Measurements from ENCODE around the gene CYRIA.

Gene CYRIA

GRCh38 chr2:16621316-16621715, 44.3 kb downstream of the CYRIA start:
- Histone ChIP-seq H3K4me3 (no peak overlapping the region), H3K27ac (no peak overlapping the region)
- TF ChIP-seq, protein P1, sequence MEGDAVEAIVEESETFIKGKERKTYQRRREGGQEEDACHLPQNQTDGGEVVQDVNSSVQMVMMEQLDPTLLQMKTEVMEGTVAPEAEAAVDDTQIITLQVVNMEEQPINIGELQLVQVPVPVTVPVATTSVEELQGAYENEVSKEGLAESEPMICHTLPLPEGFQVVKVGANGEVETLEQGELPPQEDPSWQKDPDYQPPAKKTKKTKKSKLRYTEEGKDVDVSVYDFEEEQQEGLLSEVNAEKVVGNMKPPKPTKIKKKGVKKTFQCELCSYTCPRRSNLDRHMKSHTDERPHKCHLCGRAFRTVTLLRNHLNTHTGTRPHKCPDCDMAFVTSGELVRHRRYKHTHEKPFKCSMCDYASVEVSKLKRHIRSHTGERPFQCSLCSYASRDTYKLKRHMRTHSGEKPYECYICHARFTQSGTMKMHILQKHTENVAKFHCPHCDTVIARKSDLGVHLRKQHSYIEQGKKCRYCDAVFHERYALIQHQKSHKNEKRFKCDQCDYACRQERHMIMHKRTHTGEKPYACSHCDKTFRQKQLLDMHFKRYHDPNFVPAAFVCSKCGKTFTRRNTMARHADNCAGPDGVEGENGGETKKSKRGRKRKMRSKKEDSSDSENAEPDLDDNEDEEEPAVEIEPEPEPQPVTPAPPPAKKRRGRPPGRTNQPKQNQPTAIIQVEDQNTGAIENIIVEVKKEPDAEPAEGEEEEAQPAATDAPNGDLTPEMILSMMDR (IDR thresholded peaks at IDR 0.05) = no peak
- DNase-seq (ENCODE audit: low spot score) = no peak

- Histone ChIP-seq H3K27ac (no peak overlapping the region), H3K4me3 (no peak overlapping the region)
- TF ChIP-seq, protein P1 (IDR thresholded peaks at IDR 0.05) = no peak
- no peak for DNase-seq (ENCODE audit: low spot score)
These were observed 45.0 kb downstream of the CYRIA start for GRCh38 chr2:16620590-16620989.

DNA sequence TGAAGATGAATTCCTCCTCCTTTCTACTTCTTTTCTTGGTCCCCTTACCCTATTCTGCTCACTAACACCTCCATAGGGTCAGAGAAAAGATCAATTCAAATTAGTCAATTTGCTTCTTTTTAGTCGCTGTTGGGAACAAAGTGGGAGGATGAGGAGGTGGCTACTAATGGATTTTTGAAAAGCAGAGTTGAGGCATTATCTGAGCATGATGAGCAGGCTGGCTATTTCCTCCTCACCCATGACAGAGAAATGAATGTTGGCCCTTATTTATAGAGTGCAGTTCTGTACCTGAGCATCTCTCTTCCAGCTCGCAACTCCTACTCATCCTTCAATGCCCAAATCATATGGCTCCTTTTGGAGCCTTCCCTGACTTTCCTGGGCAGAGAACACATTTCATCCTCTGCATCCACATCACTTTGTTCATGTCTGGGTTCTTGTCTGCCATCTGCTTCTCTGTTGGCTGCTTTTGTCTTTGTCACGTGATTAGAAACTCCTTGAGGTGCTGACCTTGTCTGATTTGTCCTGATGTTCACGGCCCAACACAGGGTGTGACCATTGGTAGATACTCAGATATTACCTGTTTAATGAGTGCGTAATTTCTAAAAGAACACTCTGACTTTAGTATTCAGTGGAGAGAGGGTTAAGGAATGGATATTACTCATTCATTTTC, 45.9 kb downstream of the CYRIA start:
- TF ChIP-seq, protein P1 (IDR thresholded peaks at IDR 0.05) = no peak
- Histone ChIP-seq H3K4me3 (no peak overlapping the region), H3K27ac (no peak overlapping the region)
- no peak for DNase-seq (ENCODE audit: low spot score)

- TF ChIP-seq, protein P1 (IDR thresholded peaks at IDR 0.05) = no peak
- Histone ChIP-seq H3K27ac (peak overlapping the region in 1 of 2 donors; percentile 46), H3K4me3 (no peak overlapping the region)
- no peak for DNase-seq (ENCODE audit: low spot score)
These were observed 48.1 kb downstream of the CYRIA start for GRCh38 chr2:16617282-16618266.

Data from coronary artery (tissue), 2 donors.